AG09309 (cell line): ENCODE results near the gene ADAM30.

Source experiments
- DNase-seq: peaks from one replicate; pipeline ENCODE4 v3.0.0-alpha.2; 2010; ENCODE audit warnings: low read depth
- H3K4me3 ChIP-seq: 2 replicates; pipeline ENCODE4 v1.5.1; 2011; ENCODE audit warnings: mild to moderate bottlenecking, low read depth, low read length, moderate library complexity; ENCODE audit not compliant: control insufficient read depth
- CTCF ChIP-seq: IDR thresholded peaks from 2 replicates; pipeline ENCODE4 v1.5.1; 2011; ENCODE audit warnings: mild to moderate bottlenecking, low read depth, low read length, inconsistent platforms; ENCODE audit not compliant: insufficient read depth, control insufficient read depth; ENCODE audit errors: missing control alignments

The ADAM30 gene

GRCh38 chr1:119910618-119911017 lies 14.3 kb upstream of the ADAM30 start:
- DNase-seq, result no peak
- TF ChIP-seq CTCF, result no peak
- H3K4me3 ChIP-seq, result no peak overlapping the region

GRCh38 chr1:119909890-119910596 lies 13.7 kb upstream of the ADAM30 start:
- H3K4me3 ChIP-seq, result no peak overlapping the region
- no peak for TF ChIP-seq CTCF
- DNase-seq, result no peak

- DNase-seq, result no peak
- H3K4me3 ChIP-seq, result no peak overlapping the region
- TF ChIP-seq CTCF, result no peak
Observed at GRCh38 chr1:119908661-119909060, 12.3 kb upstream of the ADAM30 start.

- no peak for TF ChIP-seq CTCF
- H3K4me3 ChIP-seq, result no peak overlapping the region
- no peak for DNase-seq
Observed at GRCh38 chr1:119906927-119907652, 10.8 kb upstream of the ADAM30 start.

- no peak overlapping the region for H3K4me3 ChIP-seq
- DNase-seq, result no peak
- no peak for TF ChIP-seq CTCF
Observed at GRCh38 chr1:119903443-119903835, 7.1 kb upstream of the ADAM30 start.

DNA sequence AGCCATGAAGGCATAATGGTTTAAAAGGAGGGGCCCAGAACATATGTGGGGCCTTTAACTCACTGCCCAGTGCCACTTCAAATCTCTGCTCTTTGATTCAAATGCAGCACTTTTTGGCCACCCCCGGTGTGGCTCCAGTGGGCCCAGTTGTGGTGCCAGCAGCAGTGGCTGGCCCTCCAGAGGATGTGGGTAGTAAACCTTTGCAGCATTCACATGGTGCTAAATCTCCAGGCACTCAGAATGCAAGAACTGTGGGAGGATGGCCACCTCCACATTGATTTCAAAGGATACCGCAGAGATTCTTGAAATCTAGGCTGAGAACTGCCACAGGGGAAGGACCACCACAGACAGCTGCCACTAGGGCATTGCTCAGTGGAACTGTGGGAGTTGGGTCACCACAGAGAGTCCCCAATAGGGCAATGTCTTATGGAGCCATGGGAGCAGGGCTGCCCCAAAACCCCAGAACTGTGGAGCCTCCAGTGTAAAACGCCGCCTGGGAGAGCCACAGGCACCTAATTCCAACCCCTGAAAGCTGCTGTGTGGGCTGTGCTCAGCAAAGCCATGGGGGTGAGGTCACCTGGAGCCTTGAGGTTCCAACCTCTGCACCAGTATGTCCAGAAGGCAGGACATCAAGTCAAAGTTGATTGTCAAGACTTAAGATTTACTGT lies 6.6 kb upstream of the ADAM30 start:
- H3K4me3 ChIP-seq, result no peak overlapping the region
- DNase-seq, result no peak
- no peak for TF ChIP-seq CTCF
